HG03135 (cell line): ENCODE data around the gene FA2H.

ENCODE experiments used
- ATAC-seq: cut with Tn5 transposase; IDR thresholded peaks from one replicate; pipeline ENCODE4 v1.9.1; 2021; ENCODE audit warnings: mild to moderate bottlenecking, moderate library complexity; ENCODE audit not compliant: unreplicated experiment

Gene FA2H

GRCh38 chr16:74745109-74745615 is 29.5 kb downstream of the FA2H start:
- ATAC-seq: no peak

DNA sequence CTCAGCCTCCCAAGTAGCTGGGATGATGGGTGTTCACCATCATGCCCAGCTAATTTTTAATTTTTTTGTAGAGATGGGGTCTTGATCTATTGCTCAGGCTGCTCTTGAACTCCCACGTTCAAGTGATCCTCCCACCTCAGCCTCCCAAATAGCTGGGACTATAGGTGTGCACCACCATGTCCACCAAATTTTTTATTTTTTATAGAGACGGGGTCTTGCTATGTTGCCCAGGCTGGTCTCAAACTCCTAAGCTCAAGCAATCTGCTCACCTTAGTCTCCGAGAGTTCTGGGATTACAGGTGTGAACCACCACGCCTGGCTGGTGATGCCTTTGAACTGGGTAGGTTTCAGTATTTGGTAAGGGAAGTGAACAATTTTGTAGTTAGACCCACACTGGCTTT is 30.1 kb downstream of the FA2H start:
- ATAC-seq: no peak

DNA sequence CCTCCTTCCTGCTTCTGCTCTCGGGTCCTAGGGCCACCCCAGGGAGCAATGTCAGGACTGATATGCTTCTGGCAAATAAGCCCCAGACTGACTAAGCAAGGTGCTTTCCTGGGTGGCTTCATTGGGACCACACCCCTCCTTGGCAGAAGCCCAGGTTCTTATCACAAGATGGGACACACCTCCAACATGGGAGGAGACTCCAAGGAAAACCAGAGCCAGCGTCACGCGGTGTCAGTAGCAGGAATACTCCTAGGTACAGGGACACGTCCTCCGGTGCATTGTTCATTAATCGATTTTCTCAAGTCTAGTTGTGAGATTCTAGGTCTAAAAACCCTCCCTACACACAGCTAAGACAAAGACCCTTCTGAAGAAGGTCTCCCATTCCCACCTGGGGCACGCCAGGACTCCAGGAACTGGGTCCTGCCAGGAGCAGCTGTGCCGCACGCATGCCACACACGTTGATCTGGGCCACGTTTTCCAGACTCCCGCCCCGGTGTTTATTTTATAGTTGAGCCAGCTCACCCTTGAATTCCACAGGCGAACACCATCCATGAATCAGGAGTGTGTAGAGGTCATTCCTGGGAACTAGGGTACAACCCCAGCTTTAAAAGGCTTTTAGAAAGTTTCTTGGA is 30.8 kb downstream of the FA2H start:
- ATAC-seq: no peak

DNA sequence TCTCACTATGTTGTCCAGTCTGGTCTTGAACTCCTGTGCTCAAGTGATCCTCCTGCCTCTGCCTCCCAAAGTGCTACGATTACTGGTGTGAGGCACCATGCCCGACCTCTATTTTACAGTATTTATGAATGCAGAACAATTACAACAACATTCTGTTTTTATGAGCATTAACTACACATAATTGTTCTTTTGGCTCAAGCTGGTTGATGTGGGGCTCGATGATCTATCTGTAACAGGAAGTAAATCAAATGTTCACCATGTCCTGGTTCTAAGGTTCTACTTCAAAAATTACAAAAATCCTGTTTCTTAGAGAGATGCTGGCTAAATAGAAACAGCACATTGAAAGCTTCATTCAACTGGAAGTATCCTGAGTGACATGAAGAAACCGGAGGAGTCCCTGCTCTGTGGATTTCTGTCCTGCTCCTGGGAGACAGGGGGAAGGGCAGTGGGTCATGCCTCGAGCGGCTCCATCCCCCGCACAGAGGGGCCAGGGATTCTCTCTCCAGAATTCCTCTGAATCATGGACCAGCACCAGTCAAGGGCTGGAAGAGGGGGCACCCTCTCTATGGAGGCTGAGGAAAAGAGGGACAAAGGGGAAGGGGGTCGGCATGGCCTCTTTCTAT is 31.5 kb downstream of the FA2H start:
- no peak for ATAC-seq

GRCh38 chr16:74742051-74742481 is 32.6 kb downstream of the FA2H start:
- ATAC-seq: no peak

DNA sequence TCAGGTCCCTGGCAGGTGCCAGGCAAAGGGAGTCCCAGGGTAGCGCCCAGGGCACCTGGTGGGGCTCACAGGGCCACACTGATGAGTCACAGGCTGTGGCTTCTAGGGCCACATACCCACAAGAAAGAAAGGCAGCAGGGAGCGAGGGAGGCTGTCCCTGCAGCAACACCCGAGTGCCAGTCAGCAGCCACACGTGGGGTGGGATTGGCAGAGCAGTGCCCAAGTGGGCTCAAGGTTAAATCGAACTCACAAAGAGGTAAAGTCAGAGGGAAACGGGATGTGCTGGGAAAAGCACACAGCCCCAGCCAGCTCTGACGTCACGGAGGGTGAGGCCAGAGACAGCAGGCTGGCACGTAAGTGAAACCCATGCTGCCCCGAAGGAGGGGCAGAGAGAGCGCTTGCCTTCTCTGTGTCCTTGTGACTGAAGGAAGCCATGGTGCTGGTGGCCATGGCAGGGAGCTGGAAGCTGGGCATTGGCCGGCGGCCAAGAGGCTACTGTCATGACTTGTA is 33.8 kb downstream of the FA2H start:
- no peak for ATAC-seq

DNA sequence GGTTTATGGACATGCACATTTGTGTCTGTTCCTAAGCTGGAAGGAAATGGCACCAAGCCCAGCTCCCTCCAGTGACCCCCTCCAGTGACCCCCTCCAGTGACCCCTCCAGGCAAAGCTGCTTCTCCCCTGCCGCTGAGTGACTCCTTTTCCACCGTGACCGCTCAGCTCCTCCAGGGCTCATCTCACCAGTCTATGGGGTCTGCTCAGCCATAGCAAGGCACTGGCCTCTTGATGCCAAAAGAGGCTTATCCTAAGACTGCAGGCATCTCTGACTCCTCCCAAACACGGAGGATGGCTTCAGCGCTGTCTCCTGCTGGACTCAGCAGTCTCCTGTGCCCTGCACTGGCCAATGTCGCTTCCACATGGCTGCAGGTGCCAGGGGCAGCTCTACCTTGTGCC is 35.3 kb downstream of the FA2H start:
- ATAC-seq: no peak

DNA sequence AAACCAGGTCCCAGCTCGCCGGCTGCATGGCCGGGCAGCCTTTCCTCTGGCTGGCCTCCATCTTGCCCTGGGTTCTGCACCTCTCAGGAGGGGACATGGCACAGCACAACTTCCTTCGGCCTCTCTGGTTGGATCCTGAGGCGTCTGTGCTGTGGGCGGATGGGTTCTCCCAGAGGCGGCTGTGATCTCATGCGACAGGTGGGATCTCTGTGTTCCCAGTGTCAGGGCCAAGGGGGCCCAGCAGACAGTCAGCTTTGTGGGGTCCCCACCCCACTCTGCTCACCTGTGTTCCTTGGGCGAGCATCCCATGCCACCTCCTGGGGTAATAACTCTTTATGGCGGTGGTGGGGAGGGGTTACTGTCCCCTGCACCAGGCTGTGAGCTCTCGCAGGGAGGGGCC is 35.8 kb downstream of the FA2H start:
- ATAC-seq: no peak

DNA sequence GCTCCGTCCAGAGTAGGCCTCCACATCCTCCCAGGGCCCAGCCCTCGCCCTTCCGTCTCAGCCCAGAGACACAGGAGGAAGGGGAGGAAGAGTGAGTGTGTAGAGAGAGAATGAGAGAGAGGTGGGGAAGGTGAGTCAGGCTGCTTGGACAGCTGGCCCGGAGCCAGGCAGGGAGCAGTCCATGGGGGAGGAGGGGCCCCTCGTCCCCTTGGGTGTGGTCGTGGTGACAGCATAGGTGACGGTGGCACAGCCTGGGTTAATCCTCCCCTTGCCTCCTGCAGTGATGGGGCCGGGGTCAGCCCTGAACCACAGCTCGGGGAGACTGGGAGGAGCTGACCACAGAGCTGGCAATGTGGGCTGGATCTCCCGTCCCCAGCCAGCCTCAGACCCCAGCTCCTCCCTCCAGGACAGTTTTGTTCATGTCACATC is 36.5 kb downstream of the FA2H start:
- no peak for ATAC-seq

DNA sequence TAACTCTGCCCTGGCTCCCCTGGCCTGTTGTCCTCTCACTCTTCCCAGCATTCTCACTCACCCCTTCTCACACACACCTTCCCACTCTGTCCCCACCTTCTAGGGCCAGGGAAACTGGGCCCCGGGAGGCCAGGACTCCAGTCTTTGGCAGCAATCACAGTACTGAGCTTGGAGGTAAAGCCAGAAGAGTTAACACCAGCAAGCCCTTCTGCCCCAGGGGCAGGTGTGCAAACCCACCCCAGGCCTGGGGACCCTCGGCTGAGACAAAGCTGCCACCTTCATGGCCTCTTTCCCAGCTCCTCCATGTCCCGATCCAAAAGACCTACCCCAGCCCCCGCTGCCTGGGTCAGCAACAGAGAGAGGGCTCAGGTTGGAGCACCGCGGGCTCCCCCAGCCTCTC is 37.1 kb downstream of the FA2H start:
- ATAC-seq: no peak

DNA sequence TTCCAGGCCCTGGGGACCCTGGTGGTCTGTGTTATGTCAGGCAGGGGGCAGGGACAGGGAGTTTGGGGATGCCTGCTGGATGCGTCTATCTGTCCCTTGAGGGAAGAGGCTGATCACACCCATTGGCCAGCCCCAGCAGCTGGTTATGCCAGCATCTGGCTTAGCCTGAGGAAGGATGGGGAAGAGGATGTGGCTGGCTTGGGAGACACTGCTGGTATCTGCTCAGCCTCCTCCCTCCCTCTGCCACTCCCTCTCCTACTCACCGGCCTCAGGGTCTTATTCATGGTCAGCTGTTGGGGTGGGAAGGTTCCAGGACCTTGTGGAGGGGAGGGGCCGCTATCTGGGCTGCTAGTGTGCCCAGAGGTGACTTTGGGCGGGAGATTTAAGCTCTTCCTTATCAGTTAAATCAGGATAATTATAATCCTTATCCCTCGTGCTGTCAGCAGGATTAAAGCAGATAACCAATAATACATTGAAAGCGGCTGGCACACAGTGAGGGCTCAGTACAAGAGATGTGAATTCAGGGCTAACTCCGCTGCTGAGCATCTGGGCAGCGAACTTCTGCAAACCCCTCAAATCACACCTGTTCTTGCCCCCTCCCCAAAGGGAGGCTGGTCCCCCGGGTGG is 38.0 kb downstream of the FA2H start:
- ATAC-seq: no peak

DNA sequence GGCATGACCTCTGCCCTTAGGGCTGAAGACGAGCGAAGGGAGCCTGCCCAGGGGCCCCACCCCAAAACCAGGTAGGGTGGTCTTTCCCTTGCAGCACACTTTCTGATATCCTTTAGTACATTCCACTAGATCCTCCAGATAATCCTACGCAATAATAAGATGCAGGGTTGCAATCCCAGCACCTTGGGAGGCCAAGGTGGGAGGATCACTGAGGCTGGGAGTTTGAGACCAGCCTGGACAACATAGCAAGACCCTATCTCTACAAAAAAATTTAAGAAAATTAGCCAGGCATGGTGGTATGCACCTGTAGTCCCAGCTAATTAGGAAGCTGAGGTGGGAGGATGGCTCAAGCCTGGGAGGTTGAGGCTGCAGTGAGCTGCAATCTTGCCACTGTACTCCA is 39.1 kb downstream of the FA2H start:
- ATAC-seq: no peak

GRCh38 chr16:74735162-74735452 is 39.5 kb downstream of the FA2H start:
- ATAC-seq: no peak

- no peak for ATAC-seq
These were observed 40.1 kb downstream of the FA2H start for GRCh38 chr16:74734361-74735161.

DNA sequence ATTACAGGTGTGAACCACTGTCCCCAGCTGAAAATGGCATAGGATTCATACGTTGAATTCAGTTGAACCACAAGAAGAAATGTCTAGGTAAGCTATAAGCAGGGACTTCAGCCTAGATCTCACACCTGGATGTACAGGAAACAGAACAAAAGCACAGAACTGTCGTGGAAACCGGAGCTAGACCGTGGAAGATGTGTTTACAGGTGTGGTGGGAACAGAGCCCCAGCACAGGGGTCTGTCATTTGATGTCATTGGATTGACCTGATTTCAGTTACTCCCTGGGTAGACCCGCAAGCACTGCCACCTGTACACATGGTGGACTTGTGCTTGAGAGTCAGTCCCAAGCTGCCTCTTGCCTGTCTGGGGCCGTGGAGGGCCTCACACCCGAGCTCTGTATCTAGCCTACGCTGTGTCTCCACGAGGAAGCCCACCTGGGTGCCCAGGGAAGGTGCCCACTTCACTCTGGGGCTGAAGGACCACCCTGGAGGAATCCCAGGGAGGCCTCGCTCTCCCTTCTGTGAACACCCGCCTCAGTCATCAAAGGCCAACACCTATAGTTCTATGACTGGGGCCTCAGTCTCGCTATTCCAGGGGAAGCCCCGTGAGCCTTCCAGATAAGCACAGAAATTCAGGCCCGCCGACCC is 41.8 kb downstream of the FA2H start:
- ATAC-seq: no peak

DNA sequence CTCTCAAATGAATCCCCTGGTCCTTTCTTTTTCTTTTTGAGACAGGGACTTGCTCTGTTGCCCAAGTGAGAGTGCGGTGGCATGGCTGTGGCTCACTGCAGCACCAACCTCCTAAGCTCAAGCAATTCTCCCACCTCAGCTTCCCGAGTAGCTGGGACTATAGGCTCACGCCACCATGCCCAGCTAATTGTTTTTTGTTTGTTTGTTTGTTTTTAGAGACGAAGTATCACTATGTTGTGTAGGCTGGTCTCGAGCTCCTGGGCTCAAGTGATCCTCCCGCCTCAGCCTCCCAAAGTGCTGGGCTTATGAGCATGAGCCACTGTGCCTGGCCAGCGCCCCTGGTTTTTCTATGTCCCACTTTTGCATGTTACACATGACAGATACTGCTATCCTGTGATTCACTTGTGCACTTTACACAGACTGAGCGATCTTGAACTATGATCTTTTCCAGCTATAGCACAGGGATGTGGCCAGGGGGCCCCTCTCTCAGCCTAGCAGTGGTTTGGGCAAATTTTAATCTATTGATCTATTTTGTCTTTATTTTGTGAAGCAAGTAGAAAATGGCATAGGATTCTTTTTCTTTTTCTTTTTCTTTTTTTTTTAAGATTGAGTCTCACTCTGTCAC is 42.7 kb downstream of the FA2H start:
- ATAC-seq: no peak

- ATAC-seq: no peak
These were observed 44.6 kb downstream of the FA2H start for GRCh38 chr16:74729783-74730683.

GRCh38 chr16:74727903-74728302 is 46.7 kb downstream of the FA2H start:
- no peak for ATAC-seq

DNA sequence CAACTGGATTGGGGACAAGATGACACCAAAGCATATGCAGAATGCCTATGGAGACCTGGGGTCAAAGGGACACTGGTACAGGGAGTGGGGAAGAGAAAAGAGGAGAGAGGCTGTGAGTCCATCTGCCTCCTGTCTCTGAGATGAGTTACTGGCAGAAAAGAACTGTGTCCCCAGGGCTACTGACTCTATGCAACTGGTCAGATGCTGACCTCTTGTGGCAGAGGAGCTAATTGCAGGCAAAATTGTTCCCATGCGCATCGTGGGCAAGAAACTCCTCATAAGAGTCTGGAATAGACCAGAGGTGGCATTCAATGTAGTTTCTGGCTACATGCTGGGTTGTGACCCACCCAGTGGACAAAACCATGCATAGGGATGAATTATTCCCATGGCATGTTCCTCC is 47.9 kb downstream of the FA2H start:
- no peak for ATAC-seq
